A673 (cell line): ENCODE results near the gene ZC3H12A.

Source experiments
- EZH2 ChIP-seq: fragments of 200-600 bp; sonication (generic); IDR thresholded peaks from 2 replicates; pipeline ENCODE4 v1.6.1; 2017; ENCODE audit warnings: borderline replicate concordance, low read depth, mild to moderate bottlenecking, mixed read lengths, antibody characterized with exemption, low read length; ENCODE audit not compliant: poor library complexity, severe bottlenecking
- TF ChIP-seq, protein P1 (sequence below): fragments of 300-800, 200-600 bp; sonication (generic); conservative IDR thresholded peaks from 2 replicates; pipeline ENCODE4 v1.5.1; 2017; ENCODE audit warnings: low read depth, mild to moderate bottlenecking, antibody characterized with exemption, low read length, moderate library complexity, mixed read lengths

DNA sequence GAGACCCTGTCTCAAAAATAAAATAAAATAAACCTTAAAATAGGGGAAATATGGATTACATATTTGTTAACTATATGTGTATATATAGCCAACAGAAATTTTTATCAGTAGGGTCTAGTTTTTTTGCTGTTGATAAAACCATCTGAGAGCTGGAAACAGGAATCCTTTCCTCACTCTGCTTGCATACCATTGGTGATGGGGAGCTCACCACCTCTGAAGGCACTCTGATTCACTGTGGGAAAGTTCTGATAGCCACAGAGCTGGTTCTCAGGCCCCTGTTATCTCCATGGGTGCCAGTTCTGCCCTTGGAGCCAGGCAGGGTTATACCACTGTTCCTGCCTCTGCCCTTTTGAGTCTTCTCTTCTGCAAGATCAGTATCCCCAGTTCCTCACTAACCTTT is 17.8 kb upstream of the ZC3H12A start:
- TF ChIP-seq, protein P1, sequence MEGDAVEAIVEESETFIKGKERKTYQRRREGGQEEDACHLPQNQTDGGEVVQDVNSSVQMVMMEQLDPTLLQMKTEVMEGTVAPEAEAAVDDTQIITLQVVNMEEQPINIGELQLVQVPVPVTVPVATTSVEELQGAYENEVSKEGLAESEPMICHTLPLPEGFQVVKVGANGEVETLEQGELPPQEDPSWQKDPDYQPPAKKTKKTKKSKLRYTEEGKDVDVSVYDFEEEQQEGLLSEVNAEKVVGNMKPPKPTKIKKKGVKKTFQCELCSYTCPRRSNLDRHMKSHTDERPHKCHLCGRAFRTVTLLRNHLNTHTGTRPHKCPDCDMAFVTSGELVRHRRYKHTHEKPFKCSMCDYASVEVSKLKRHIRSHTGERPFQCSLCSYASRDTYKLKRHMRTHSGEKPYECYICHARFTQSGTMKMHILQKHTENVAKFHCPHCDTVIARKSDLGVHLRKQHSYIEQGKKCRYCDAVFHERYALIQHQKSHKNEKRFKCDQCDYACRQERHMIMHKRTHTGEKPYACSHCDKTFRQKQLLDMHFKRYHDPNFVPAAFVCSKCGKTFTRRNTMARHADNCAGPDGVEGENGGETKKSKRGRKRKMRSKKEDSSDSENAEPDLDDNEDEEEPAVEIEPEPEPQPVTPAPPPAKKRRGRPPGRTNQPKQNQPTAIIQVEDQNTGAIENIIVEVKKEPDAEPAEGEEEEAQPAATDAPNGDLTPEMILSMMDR = no peak
- TF ChIP-seq EZH2 = no peak
